Liver (tissue), 9 donors: ENCODE data around the gene B3GALNT2. TPM values are rescaled to one million over a fixed set of nuclear protein-coding genes. Genes with fewer than 3 reads are reported as not detected.

Experiments used
- DNase-seq: peaks from one replicate; pipeline ENCODE4 v3.0.0-alpha.2; 2017; ENCODE audit warnings: low spot score
- H3K27ac ChIP-seq, 2 donors: one replicate each; pipeline ENCODE4 v1.7.0; 2013; ENCODE audit warnings: inconsistent platforms in 2 of 2, low read length in 2 of 2, control low read depth in 1 of 2, low read depth in 1 of 2, mild to moderate bottlenecking in 1 of 2
- H3K27me3 ChIP-seq, 4 donors: one replicate each; pipeline versions ENCODE4 v1.6.1 to v1.7.0; 2013; ENCODE audit warnings: low read length in 3 of 4, inconsistent platforms in 1 of 4, mild to moderate bottlenecking in 1 of 4, moderate library complexity in 1 of 4; ENCODE audit not compliant: control insufficient read depth in 4 of 4, insufficient read depth in 4 of 4
- H3K36me3 ChIP-seq, 4 donors: one replicate each; pipeline versions ENCODE4 v1.6.1 to v1.7.0; 2013; ENCODE audit warnings: low read length in 3 of 4, mild to moderate bottlenecking in 3 of 4, low read depth in 1 of 4, moderate library complexity in 1 of 4; ENCODE audit not compliant: control insufficient read depth in 4 of 4, insufficient read depth in 3 of 4
- H3K4me1 ChIP-seq, 4 donors: one replicate each; pipeline versions ENCODE4 v1.6.1 to v1.7.0; 2013; ENCODE audit warnings: low read length in 3 of 4, mild to moderate bottlenecking in 3 of 4, moderate library complexity in 1 of 4; ENCODE audit not compliant: control insufficient read depth in 4 of 4, insufficient read depth in 4 of 4
- H3K4me3 ChIP-seq, 3 donors: one replicate each; pipeline versions ENCODE4 v1.6.1 to v1.7.0; 2013; ENCODE audit warnings: low read length in 3 of 3, control low read depth in 1 of 3, low read depth in 1 of 3, mild to moderate bottlenecking in 1 of 3
- H3K9ac ChIP-seq, 2 donors: one replicate each; pipeline ENCODE4 v1.7.0; 2013; ENCODE audit warnings: low read length in 2 of 2, mild to moderate bottlenecking in 2 of 2, moderate library complexity in 2 of 2, control low read depth in 1 of 2, low read depth in 1 of 2
- H3K9me3 ChIP-seq, 4 donors: one replicate each; pipeline versions ENCODE4 v1.6.1 to v1.7.0; 2013; ENCODE audit warnings: low read length in 3 of 4; ENCODE audit not compliant: control insufficient read depth in 4 of 4
- EGR1 ChIP-seq, 2 donors: IDR thresholded peaks; 2 replicates each; pipeline ENCODE4 v1.6.1; 2016 to 2018; ENCODE audit warnings: antibody characterized with exemption in 2 of 2, low read depth in 2 of 2
- FOXA1 ChIP-seq: IDR thresholded peaks from 2 replicates; pipeline ENCODE4 v1.6.1; 2016; ENCODE audit warnings: antibody characterized with exemption
- FOXA2 ChIP-seq: IDR thresholded peaks from 2 replicates; pipeline ENCODE4 v1.6.1; 2016; ENCODE audit warnings: antibody characterized with exemption
- GABPA ChIP-seq, 2 donors: IDR thresholded peaks in 1 of 2; conservative IDR thresholded peaks in 1 of 2; 2 replicates each; pipeline ENCODE4 v1.6.1; 2016; ENCODE audit warnings: antibody characterized with exemption in 2 of 2, mild to moderate bottlenecking in 1 of 2, moderate library complexity in 1 of 2
- HNF4A ChIP-seq, 2 donors: conservative IDR thresholded peaks; 2 replicates each; pipeline ENCODE4 v1.6.1; 2016; ENCODE audit warnings: antibody characterized with exemption in 2 of 2, mild to moderate bottlenecking in 2 of 2
- HNF4G ChIP-seq: IDR thresholded peaks from 2 replicates; pipeline ENCODE4 v1.6.1; 2016; ENCODE audit warnings: antibody characterized with exemption
- NR2F2 ChIP-seq: IDR thresholded peaks from 2 replicates; pipeline ENCODE4 v1.6.1; 2016; ENCODE audit warnings: antibody characterized with exemption
- RAD21 ChIP-seq, 2 donors: IDR thresholded peaks; 2 replicates each; pipeline ENCODE4 v1.6.1; 2016; ENCODE audit warnings: antibody characterized with exemption in 2 of 2, mild to moderate bottlenecking in 2 of 2
- RXRA ChIP-seq, 2 donors: IDR thresholded peaks; 2 replicates each; pipeline ENCODE4 v1.6.1; 2017 to 2018; ENCODE audit warnings: antibody characterized with exemption in 2 of 2, mild to moderate bottlenecking in 1 of 2
- SP1 ChIP-seq: IDR thresholded peaks from 2 replicates; pipeline ENCODE4 v1.6.1; 2018; ENCODE audit warnings: antibody characterized with exemption, mild to moderate bottlenecking
- TAF1 ChIP-seq: conservative IDR thresholded peaks from 2 replicates; pipeline ENCODE4 v1.6.1; 2016; ENCODE audit warnings: antibody characterized with exemption, mild to moderate bottlenecking
- YY1 ChIP-seq: IDR thresholded peaks from 2 replicates; pipeline ENCODE4 v1.6.1; 2016; ENCODE audit warnings: antibody characterized with exemption, mild to moderate bottlenecking
- WGBS: extraction: QIAGEN DNeasy Blood & Tissue Kit; methylation state at CpG from one replicate; pipeline ENCODE4 v1.1.7; 2013; 5-methylcytosine and 5-hydroxymethylcytosine counted together
- polyA plus RNA-seq, 2 donors: library from polyadenylated mRNA; stranded (reverse) in 1 of 2; unstranded in 1 of 2; fragments of 200-250 nt in 1 of 2; fragments of >200 nt in 1 of 2; fragmentation: Nextera tagmentation in 1 of 2; extraction: Ambion mirVana in 1 of 2; gene quantifications; one replicate each; pipeline versions ENCODE4 v1.2.1 to v1.2.3, GENCODE V29; 2013 to 2015
- total RNA-seq, 2 donors: library from RNA; depleted of rRNA; stranded (reverse); fragments of >200 nt; gene quantifications; one replicate each; pipeline ENCODE4 v1.2.3, GENCODE V29; 2014
- TF ChIP-seq, protein P1 (sequence below): IDR thresholded peaks from 2 replicates; pipeline ENCODE4 v1.6.1; 2016; ENCODE audit warnings: antibody characterized with exemption, mild to moderate bottlenecking
- TF ChIP-seq, protein P2 (sequence below): IDR thresholded peaks from 2 replicates; pipeline ENCODE4 v1.6.1; 2016; ENCODE audit warnings: antibody characterized with exemption
- TF ChIP-seq, protein P3 (sequence below): fragments of 150-350 bp; IDR thresholded peaks from 2 replicates; pipeline ENCODE4 v1.5.1; 2017; ENCODE audit warnings: improper control_type of control experiment, low read depth, low read length; ENCODE audit not compliant: missing input control
- TF ChIP-seq, protein P4 (sequence below): IDR thresholded peaks from 2 replicates; pipeline ENCODE4 v1.6.1; 2016; ENCODE audit warnings: antibody characterized with exemption
- TF ChIP-seq, protein P5 (sequence below): IDR thresholded peaks from 2 replicates; pipeline ENCODE4 v1.6.1; 2016; ENCODE audit warnings: antibody characterized with exemption
- donor health status: healthy.
- donor health status: healthy.
- donor health status: healthy.
- donor health status: healthy.
- donor health status: healthy.

B3GALNT2 gene
- total and polyA plus RNA-seq, 4 donors, result 2.3 to 20.7 (median 7.1) TPM

DNA sequence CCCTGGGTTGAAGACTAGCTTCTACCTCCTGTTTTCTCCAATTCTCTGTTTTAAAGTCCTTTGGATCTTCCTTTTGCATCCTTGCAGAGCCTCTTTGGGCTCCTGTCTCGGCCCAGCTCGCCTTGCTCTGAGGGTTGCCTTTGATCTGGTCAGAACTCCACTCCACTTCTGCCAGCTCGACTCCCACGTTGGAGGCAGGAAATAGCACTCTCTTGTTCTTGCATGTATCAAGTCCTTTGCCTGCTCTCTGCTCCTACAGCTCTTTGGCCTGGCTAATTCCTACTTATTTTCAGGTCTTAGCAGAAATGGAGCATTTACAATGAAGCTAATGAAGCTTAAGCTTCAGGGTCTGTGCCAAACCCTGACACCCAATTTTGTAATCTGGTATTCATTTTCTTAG lies 21.1 kb upstream of the B3GALNT2 start:
- TF ChIP-seq YY1 (no peak), HNF4A (conservative IDR thresholded peaks at IDR 0.05) (no peak), RXRA (IDR thresholded peaks at IDR 0.05) (no peak), FOXA2 (no peak), EGR1 (IDR thresholded peaks at IDR 0.05; ENCODE audit: low read depth in 2 of 2) (no peak), SP1 (no peak), FOXA1 (no peak), RAD21 (IDR thresholded peaks at IDR 0.05) (no peak), TAF1 (no peak), NR2F2 (no peak), GABPA (IDR thresholded peaks at IDR 0.05 in 1 of 2, conservative IDR thresholded peaks at IDR 0.05 in 1 of 2) (no peak), HNF4G (no peak)
- TF ChIP-seq, protein P1, sequence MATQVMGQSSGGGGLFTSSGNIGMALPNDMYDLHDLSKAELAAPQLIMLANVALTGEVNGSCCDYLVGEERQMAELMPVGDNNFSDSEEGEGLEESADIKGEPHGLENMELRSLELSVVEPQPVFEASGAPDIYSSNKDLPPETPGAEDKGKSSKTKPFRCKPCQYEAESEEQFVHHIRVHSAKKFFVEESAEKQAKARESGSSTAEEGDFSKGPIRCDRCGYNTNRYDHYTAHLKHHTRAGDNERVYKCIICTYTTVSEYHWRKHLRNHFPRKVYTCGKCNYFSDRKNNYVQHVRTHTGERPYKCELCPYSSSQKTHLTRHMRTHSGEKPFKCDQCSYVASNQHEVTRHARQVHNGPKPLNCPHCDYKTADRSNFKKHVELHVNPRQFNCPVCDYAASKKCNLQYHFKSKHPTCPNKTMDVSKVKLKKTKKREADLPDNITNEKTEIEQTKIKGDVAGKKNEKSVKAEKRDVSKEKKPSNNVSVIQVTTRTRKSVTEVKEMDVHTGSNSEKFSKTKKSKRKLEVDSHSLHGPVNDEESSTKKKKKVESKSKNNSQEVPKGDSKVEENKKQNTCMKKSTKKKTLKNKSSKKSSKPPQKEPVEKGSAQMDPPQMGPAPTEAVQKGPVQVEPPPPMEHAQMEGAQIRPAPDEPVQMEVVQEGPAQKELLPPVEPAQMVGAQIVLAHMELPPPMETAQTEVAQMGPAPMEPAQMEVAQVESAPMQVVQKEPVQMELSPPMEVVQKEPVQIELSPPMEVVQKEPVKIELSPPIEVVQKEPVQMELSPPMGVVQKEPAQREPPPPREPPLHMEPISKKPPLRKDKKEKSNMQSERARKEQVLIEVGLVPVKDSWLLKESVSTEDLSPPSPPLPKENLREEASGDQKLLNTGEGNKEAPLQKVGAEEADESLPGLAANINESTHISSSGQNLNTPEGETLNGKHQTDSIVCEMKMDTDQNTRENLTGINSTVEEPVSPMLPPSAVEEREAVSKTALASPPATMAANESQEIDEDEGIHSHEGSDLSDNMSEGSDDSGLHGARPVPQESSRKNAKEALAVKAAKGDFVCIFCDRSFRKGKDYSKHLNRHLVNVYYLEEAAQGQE, result no peak
- TF ChIP-seq, protein P2, sequence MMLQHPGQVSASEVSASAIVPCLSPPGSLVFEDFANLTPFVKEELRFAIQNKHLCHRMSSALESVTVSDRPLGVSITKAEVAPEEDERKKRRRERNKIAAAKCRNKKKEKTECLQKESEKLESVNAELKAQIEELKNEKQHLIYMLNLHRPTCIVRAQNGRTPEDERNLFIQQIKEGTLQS, result no peak
- TF ChIP-seq, protein P3, sequence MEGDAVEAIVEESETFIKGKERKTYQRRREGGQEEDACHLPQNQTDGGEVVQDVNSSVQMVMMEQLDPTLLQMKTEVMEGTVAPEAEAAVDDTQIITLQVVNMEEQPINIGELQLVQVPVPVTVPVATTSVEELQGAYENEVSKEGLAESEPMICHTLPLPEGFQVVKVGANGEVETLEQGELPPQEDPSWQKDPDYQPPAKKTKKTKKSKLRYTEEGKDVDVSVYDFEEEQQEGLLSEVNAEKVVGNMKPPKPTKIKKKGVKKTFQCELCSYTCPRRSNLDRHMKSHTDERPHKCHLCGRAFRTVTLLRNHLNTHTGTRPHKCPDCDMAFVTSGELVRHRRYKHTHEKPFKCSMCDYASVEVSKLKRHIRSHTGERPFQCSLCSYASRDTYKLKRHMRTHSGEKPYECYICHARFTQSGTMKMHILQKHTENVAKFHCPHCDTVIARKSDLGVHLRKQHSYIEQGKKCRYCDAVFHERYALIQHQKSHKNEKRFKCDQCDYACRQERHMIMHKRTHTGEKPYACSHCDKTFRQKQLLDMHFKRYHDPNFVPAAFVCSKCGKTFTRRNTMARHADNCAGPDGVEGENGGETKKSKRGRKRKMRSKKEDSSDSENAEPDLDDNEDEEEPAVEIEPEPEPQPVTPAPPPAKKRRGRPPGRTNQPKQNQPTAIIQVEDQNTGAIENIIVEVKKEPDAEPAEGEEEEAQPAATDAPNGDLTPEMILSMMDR, result no peak
- TF ChIP-seq, protein P4, sequence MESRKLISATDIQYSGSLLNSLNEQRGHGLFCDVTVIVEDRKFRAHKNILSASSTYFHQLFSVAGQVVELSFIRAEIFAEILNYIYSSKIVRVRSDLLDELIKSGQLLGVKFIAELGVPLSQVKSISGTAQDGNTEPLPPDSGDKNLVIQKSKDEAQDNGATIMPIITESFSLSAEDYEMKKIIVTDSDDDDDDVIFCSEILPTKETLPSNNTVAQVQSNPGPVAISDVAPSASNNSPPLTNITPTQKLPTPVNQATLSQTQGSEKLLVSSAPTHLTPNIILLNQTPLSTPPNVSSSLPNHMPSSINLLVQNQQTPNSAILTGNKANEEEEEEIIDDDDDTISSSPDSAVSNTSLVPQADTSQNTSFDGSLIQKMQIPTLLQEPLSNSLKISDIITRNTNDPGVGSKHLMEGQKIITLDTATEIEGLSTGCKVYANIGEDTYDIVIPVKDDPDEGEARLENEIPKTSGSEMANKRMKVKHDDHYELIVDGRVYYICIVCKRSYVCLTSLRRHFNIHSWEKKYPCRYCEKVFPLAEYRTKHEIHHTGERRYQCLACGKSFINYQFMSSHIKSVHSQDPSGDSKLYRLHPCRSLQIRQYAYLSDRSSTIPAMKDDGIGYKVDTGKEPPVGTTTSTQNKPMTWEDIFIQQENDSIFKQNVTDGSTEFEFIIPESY, result no peak
- TF ChIP-seq, protein P5, sequence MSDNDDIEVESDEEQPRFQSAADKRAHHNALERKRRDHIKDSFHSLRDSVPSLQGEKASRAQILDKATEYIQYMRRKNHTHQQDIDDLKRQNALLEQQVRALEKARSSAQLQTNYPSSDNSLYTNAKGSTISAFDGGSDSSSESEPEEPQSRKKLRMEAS, result no peak
- Histone ChIP-seq H3K4me1 (no peaks in the 10 kb centered on the region), H3K27me3 (no peaks in the 10 kb centered on the region), H3K36me3 (no peaks in the 10 kb centered on the region), H3K9ac (no peak overlapping the region), H3K9me3 (no peaks in the 10 kb centered on the region), H3K4me3 (no peak overlapping the region), H3K27ac (no peak overlapping the region)
- WGBS, result 71% methylated on average over 4 of the region's 4 CpGs
- no peak for DNase-seq
